GM12878 (cell line): ENCODE data around the gene SCT. TPM values are rescaled to one million over a fixed set of nuclear protein-coding genes. Genes with fewer than 3 reads are reported as not detected.
A peak's percentile ranks its signal among the peaks of the same experiment; 100 is the strongest.

ENCODE experiments used
- ATAC-seq: fragments of 200-7000 bp; cut with Tn5 transposase; 3 replicates; pipeline ENCODE4 v1.9.1; 2020; ENCODE audit warnings: mild to moderate bottlenecking, moderate library complexity
- BruUV-seq: library from RNA; stranded (reverse); fragments of 400-500 nt; replicated peaks from 2 replicates; lab custom pipeline; 2021; lab: Mats Ljungman, UMichigan
- CTCF ChIA-PET: fragments of 300-600 bp; sonication (Branson Sonifier 250); formaldehyde crosslinking; extraction: SDS; loops from one replicate; lab custom pipeline; 2021; ENCODE audit warnings: inconsistent platforms; lab: Yijun Ruan, JAX
- POLR2A ChIA-PET: fragments of 350-600 bp; formaldehyde crosslinking; extraction: SDS; loops from one replicate; lab custom pipeline; 2021; ENCODE audit warnings: inconsistent platforms; lab: Charles Lee
- RAD21 ChIA-PET: fragments of 300-600 bp; sonication (Branson Sonifier 250); formaldehyde crosslinking; loops from one replicate; lab custom pipeline; 2023; ENCODE audit warnings: antibody characterized with exemption; ENCODE audit not compliant: unreplicated experiment; lab: Charles Lee
- SMC1A ChIA-PET: fragments of 300-600 bp; sonication (Branson Sonifier 250); formaldehyde crosslinking; loops from one replicate; lab custom pipeline; 2023; ENCODE audit not compliant: unreplicated experiment, uncharacterized antibody; lab: Charles Lee
- DNase-seq: peaks from one replicate; pipeline ENCODE4 v3.0.0-alpha.2; 2011; ENCODE audit warnings: low read depth, low spot score
- FAIRE-seq: peaks from 3 replicates; lab custom pipeline; 2011; peaks lifted over from hg19 to GRCh38; lab: Jason Lieb, UNC
- H2AFZ ChIP-seq: 2 replicates; pipeline ENCODE4 v1.6.0; 2011; ENCODE audit warnings: low read depth, low read length, control low read depth; ENCODE audit not compliant: control insufficient read depth
- H3K27ac ChIP-seq: 2 replicates; pipeline ENCODE4 v1.5.1; 2011; ENCODE audit warnings: control low read depth; ENCODE audit not compliant: control insufficient read depth, insufficient read depth
- H3K27me3 ChIP-seq, 2 experiments: replicated peaks in 1 of 2; 2 replicates each; pipeline versions ENCODE4 v1.6.0 to v1.6.1; 2011; ENCODE audit warnings: low read length in 1 of 2; ENCODE audit not compliant: control insufficient read depth in 2 of 2, insufficient read depth in 2 of 2
- H3K36me3 ChIP-seq, 2 experiments: 2 replicates each; pipeline ENCODE4 v1.5.1; 2011; ENCODE audit warnings: low read length in 1 of 2; ENCODE audit not compliant: control insufficient read depth in 2 of 2, insufficient read depth in 2 of 2
- H3K4me1 ChIP-seq: 2 replicates; pipeline ENCODE4 v1.6.1; 2011; ENCODE audit warnings: mild to moderate bottlenecking, low read length, moderate library complexity, mixed read lengths; ENCODE audit not compliant: control insufficient read depth, insufficient read depth
- H3K4me2 ChIP-seq: 2 replicates; pipeline ENCODE4 v1.6.0; 2011; ENCODE audit warnings: control low read depth; ENCODE audit not compliant: control insufficient read depth, insufficient read depth
- H3K4me3 ChIP-seq: fragments of 200-600 bp; sonication (generic); 2 replicates; pipeline ENCODE4 v1.5.1; 2016
- H3K79me2 ChIP-seq: 2 replicates; pipeline ENCODE4 v1.6.0; 2011; ENCODE audit warnings: low read length; ENCODE audit not compliant: control insufficient read depth, insufficient read depth
- H3K9ac ChIP-seq: 2 replicates; pipeline ENCODE4 v1.8.0; 2011; ENCODE audit warnings: low read length, control low read depth, mixed read lengths; ENCODE audit not compliant: control insufficient read depth, insufficient read depth
- H3K9me3 ChIP-seq: replicated peaks from 3 replicates; pipeline ENCODE4 v1.5.1; 2011; ENCODE audit warnings: mild to moderate bottlenecking, low read length; ENCODE audit not compliant: control insufficient read depth, insufficient read depth
- H4K20me1 ChIP-seq: 2 replicates; pipeline ENCODE4 v1.6.0; 2011; ENCODE audit not compliant: control insufficient read depth, insufficient read depth
- CHD1 ChIP-seq: IDR thresholded peaks from 2 replicates; pipeline ENCODE4 v1.6.1; 2012; ENCODE audit warnings: low read depth, low read length, improper control_type of control experiment
- CHD2 ChIP-seq: IDR thresholded peaks from 2 replicates; pipeline ENCODE4 v1.6.1; 2011; ENCODE audit warnings: low read depth, low read length, improper control_type of control experiment, borderline replicate concordance
- FOXK2 ChIP-seq: fragments of 450-650 bp; IDR thresholded peaks from 2 replicates; pipeline ENCODE4 v1.6.1; 2017; ENCODE audit warnings: mild to moderate bottlenecking, moderate library complexity
- IKZF2 ChIP-seq, 2 experiments: fragments of 450-650 bp; IDR thresholded peaks; 2 replicates each; pipeline ENCODE4 v1.6.1; 2017; ENCODE audit warnings: mild to moderate bottlenecking in 2 of 2, moderate library complexity in 2 of 2
- IRF3 ChIP-seq: fragments of 450-650 bp; IDR thresholded peaks from 2 replicates; pipeline ENCODE4 v1.6.1; 2014; ENCODE audit warnings: mild to moderate bottlenecking
- MLLT1 ChIP-seq: fragments of 450-650 bp; IDR thresholded peaks from 2 replicates; pipeline ENCODE4 v1.6.1; 2016; ENCODE audit warnings: mild to moderate bottlenecking
- NFIC ChIP-seq: IDR thresholded peaks from 2 replicates; pipeline ENCODE4 v1.6.1; 2012; ENCODE audit warnings: low read depth, mild to moderate bottlenecking, inconsistent platforms, low read length, moderate library complexity
- NKRF ChIP-seq: fragments of 450-650 bp; conservative IDR thresholded peaks from 2 replicates; pipeline ENCODE4 v1.6.1; 2017; ENCODE audit warnings: mild to moderate bottlenecking, moderate library complexity
- NR2C1 ChIP-seq: fragments of 450-650 bp; IDR thresholded peaks from 2 replicates; pipeline ENCODE4 v1.6.1; 2017; ENCODE audit warnings: antibody characterized with exemption, mild to moderate bottlenecking, moderate library complexity
- SRF ChIP-seq, 2 experiments: IDR thresholded peaks; 2 replicates each; pipeline ENCODE4 v1.6.1; 2011; ENCODE audit warnings: low read depth in 2 of 2, low read length in 2 of 2, mild to moderate bottlenecking in 1 of 2, moderate library complexity in 1 of 2
- TCF7 ChIP-seq: IDR thresholded peaks from 2 replicates; pipeline ENCODE4 v1.6.1; 2014; ENCODE audit warnings: antibody characterized with exemption, borderline replicate concordance
- USF1 ChIP-seq: IDR thresholded peaks from 2 replicates; pipeline ENCODE4 v1.6.1; 2011; ENCODE audit warnings: borderline replicate concordance, low read depth, mild to moderate bottlenecking, moderate library complexity, mixed read lengths, low read length; ENCODE audit not compliant: insufficient read depth; ENCODE audit errors: extremely low read length
- YBX1 ChIP-seq: fragments of 450-650 bp; IDR thresholded peaks from 2 replicates; pipeline ENCODE4 v1.6.1; 2016; ENCODE audit warnings: antibody characterized with exemption
- YY1 ChIP-seq: IDR thresholded peaks from 2 replicates; pipeline ENCODE4 v1.6.1; 2011; ENCODE audit warnings: low read depth, mild to moderate bottlenecking, low read length
- ZBED1 ChIP-seq: IDR thresholded peaks from 2 replicates; pipeline ENCODE4 v1.6.1; 2016; ENCODE audit warnings: borderline replicate concordance
- ZNF274 ChIP-seq: IDR thresholded peaks from one replicate; pipeline ENCODE4 v1.8.0; 2011; ENCODE audit not compliant: insufficient read length, insufficient read depth
- WGBS: methylation state at CpG from one replicate; pipeline ENCODE4 v1.1.6; 2016; ENCODE audit warnings: low lambda C conversion rate; ENCODE audit not compliant: insufficient replicate concordance, insufficient coverage; ENCODE audit errors: missing lambda C conversion rate; 5-methylcytosine and 5-hydroxymethylcytosine counted together
- in situ Hi-C: fragments of 300-500 bp; cut with MboI; formaldehyde crosslinking; loops from 9 replicates; pipeline ENCODE4 v1.14.3; 2018; ENCODE audit warnings: mixed read lengths
- intact Hi-C: fragments of 100-400 bp; cut with micrococcal nuclease; formaldehyde crosslinking; loops from one replicate; pipeline ENCODE4 v1.14.2; 2022; ENCODE audit not compliant: unreplicated experiment
- polyA plus RNA-seq, 11 experiments: library from polyadenylated mRNA; depleted of rRNA in 4 of 11; unstranded in 6 of 11; stranded (reverse) in 5 of 11; fragments of >200 nt; fragmentation: Nextera tagmentation in 4 of 11; fragmentation: Illumina TruSeq in 1 of 11; extraction: Ambion mirVana in 4 of 11; extraction: Trizol in 1 of 11; gene quantifications; 1 replicate in 1 of 11; 2 replicates in 10 of 11; pipeline versions ENCODE4 v1.2.1 to v1.2.3, GENCODE V29; 2011 to 2016; ENCODE audit warnings: inconsistent platforms in 2 of 11, missing spikeins in 2 of 11, low read depth in 1 of 11
- total RNA-seq, 4 experiments: library from RNA; depleted of rRNA in 3 of 4; stranded (reverse); fragments of >200 nt in 3 of 4; fragmentation: Illumina TruSeq in 1 of 4; extraction: Trizol in 1 of 4; gene quantifications; 2 replicates each; pipeline versions ENCODE4 v1.2.1 to v1.2.3, GENCODE V29; 2013 to 2021

SCT gene
- total and polyA plus RNA-seq, 10 of the 15 experiments (the other 5 are each of a cell fraction or from before 2014, with no cell fraction given) = not detected

- Histone ChIP-seq H3K4me1 (no peaks in the 10 kb centered on the region), H2AFZ (no peak within 1 kb of the TSS), H3K27ac (no peak within 1 kb of the TSS), H3K36me3 (no peaks in the 10 kb centered on the region), H4K20me1 (no peaks in the 10 kb centered on the region), H3K4me2 (no peak within 1 kb of the TSS), H3K9me3 (no peaks in the 10 kb centered on the region), H3K79me2 (no peaks in the 10 kb centered on the region), H3K27me3 (peaks cover 0 to 5% of the 10 kb centered on the region in 2 experiments; a peak in 2 of 4 replicates), H3K9ac (no peak within 1 kb of the TSS), H3K4me3 (no peak within 1 kb of the TSS)
- no peak for TF ChIP-seq NR2C1
- no peak for TF ChIP-seq IKZF2 (IDR thresholded peaks at IDR 0.05)
- TF ChIP-seq ZNF274 = no peak
- TF ChIP-seq SRF (IDR thresholded peaks at IDR 0.05; ENCODE audit: low read depth in 2 of 2, low read length in 2 of 2) = no peak
- TF ChIP-seq YY1 = no peak
- TF ChIP-seq CHD1 = no peak
- no peak for TF ChIP-seq NKRF
- no peak for TF ChIP-seq USF1
- TF ChIP-seq NFIC = no peak
- no peak for TF ChIP-seq MLLT1
- no peak for TF ChIP-seq CHD2
- no peak for TF ChIP-seq IRF3
- TF ChIP-seq FOXK2 = no peak
- no peak for TF ChIP-seq TCF7
- TF ChIP-seq ZBED1 = no peak
- TF ChIP-seq YBX1 = no peak
- ChIA-PET RAD21 (no interaction called here), SMC1A (no interaction called here), POLR2A (no interaction called here), CTCF (no interaction called here)
- intact Hi-C loops = no loop called here
- ATAC-seq (peak; percentile 31), FAIRE-seq (no peak), DNase-seq (no peak)
- BruUV-seq = no TSS peak
- WGBS = 54% methylated on average over 67 of the region's 100 CpGs
- in situ Hi-C loops = no loop called here
These were observed 9.7 kb upstream of the SCT start, which contains the start of gene DRD4 for GRCh38 chr11:636511-637332. Gene DRD4, plus strand, starts transcription at chr11:637269. Its CDS starts 36 bp downstream, at chr11:637305.
